HepG2 (cell line): ENCODE measurements around the gene DPH7. TPM values are rescaled to one million over a fixed set of nuclear protein-coding genes. Genes with fewer than 3 reads are reported as not detected.

Experiments
- MIXL1 ChIP-seq: IDR thresholded peaks from 2 replicates; pipeline ENCODE4 v1.6.1; 2016
- NFAT5 ChIP-seq: sonication (generic); formaldehyde crosslinking; IDR thresholded peaks from 2 replicates; pipeline ENCODE4 v1.4.0; 2020; ENCODE audit warnings: missing genetic modification reagents
- RBFOX2 ChIP-seq: fragments of 200-400 bp; formaldehyde crosslinking; IDR thresholded peaks from 2 replicates; pipeline ENCODE4 v1.6.1; 2017; ENCODE audit warnings: low read depth, mild to moderate bottlenecking, low read length
- TFE3 ChIP-seq: IDR thresholded peaks from 2 replicates; pipeline ENCODE4 v1.6.1; 2016
- ZNF230 ChIP-seq: sonication (generic); formaldehyde crosslinking; IDR thresholded peaks from 2 replicates; pipeline ENCODE4 v1.4.0; 2020; ENCODE audit warnings: mild to moderate bottlenecking, missing genetic modification reagents
- ZNF720 ChIP-seq: sonication (generic); formaldehyde crosslinking; IDR thresholded peaks from 2 replicates; pipeline ENCODE4 v1.4.0; 2020; ENCODE audit warnings: missing genetic modification reagents
- polyA plus RNA-seq, 8 experiments: library from polyadenylated mRNA; depleted of rRNA in 3 of 8; stranded (reverse) in 7 of 8; unstranded in 1 of 8; fragments of >200 nt; fragmentation: Illumina TruSeq in 4 of 8; extraction: Trizol in 4 of 8; gene quantifications; 2 replicates each; pipeline versions ENCODE4 v1.2.1 to v1.2.3, GENCODE V29; 2011 to 2016; ENCODE audit warnings: low read depth in 4 of 8, missing spikeins in 1 of 8, mixed read lengths in 1 of 8; ENCODE audit not compliant: insufficient read depth in 1 of 8
- total RNA-seq, 5 experiments: library from RNA; depleted of rRNA; stranded (reverse); fragments of >200 nt; fragmentation: Illumina TruSeq; extraction: Trizol; gene quantifications; 2 replicates each; pipeline ENCODE4 v1.2.3, GENCODE V29; 2016; ENCODE audit warnings: low read depth in 1 of 5

Gene DPH7
- total and polyA plus RNA-seq, 2 of the 13 experiments (the other 11 are each of a cell fraction or from before 2014, with no cell fraction given), result 27.6 to 31.6 TPM

- TF ChIP-seq NFAT5 (CRISPR knock-in tag), result 0 out of 2 replicates have a peak, but pooled peaks have one; percentile 73
- TF ChIP-seq TFE3, result no peak
- TF ChIP-seq ZNF230 (CRISPR knock-in tag), result no peak
- TF ChIP-seq RBFOX2, result peak; percentile 75
- no peak for TF ChIP-seq ZNF720
- no peak for TF ChIP-seq MIXL1
These were observed 26.6 kb upstream of the DPH7 start, which contains the start of gene ARRDC1 (continued) for GRCh38 chr9:137605121-137606004.
